Caki2 (cell line): ENCODE results near the gene C18orf63. TPM values are rescaled to one million over a fixed set of nuclear protein-coding genes. Genes with fewer than 3 reads are reported as not detected.

Experiments used
- DNase-seq: peaks from one replicate; pipeline ENCODE4 v3.0.0-alpha.2; 2015; ENCODE audit warnings: low read depth
- in situ Hi-C: cut with HindIII; loops from 2 replicates; pipeline ENCODE4 v1.10.0; 2016; ENCODE audit warnings: low sequenced_read_pairs, low pct_unique_long_range_greater_than_20kb, mixed read lengths
- total RNA-seq: library from RNA; depleted of rRNA; stranded (reverse); fragments of >200 nt; shearing (Covaris generic); gene quantifications from 2 replicates; pipeline ENCODE4 v1.2.3, GENCODE V29; 2014; ENCODE audit warnings: low replicate concordance; rRNA removed

Gene C18orf63
- not detected in 2 replicates for total RNA-seq

GRCh38 chr18:74315464-74316256 lies at the start of gene C18orf63:
Gene C18orf63, plus strand, starts transcription at chr18:74315839. Its CDS starts 2,027 bp downstream, at chr18:74317866.
- DNase-seq = no peak
- in situ Hi-C loops = no loop called here

DNA sequence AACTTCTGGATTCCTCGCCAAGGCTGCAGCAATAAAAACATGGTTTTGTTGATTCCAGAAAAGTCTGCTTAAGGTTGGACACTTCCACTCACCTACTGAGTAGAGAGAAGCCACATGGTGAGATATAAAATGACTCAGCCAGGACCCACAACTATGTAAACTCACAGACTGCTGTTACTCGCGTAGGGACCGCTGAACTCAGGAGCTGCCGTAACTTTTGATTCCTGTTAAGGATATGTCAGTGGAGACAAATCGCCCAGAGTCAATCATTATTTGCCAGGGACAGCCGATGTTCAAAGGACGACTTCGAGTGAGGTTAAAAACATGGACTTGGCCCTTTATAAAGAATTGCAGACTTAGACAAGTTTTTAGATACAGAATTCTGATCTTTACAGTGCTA lies 49.5 kb upstream of the C18orf63 start:
- DNase-seq = no peak
- in situ Hi-C loops = no loop called here

DNA sequence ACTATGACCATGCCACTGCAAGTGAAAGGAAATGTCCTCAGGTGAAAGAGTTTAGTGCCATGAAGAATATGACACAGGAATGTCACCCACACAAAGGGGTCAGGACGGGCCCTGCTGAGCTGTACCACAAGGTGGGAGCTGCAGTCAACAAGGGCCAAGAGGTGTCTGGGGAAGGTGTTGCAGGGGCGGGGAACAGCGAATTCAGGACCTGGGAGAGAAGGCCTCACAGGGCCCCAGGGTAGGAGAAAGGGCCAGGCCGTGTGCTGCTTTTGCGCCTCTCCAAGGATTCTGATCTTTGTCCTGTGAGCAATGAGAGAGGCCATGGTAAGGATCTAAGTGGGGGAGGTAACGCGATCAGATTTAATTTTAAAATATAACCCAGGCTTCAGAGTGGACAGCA lies 47.5 kb upstream of the C18orf63 start:
- in situ Hi-C loops = no loop called here

GRCh38 chr18:74268933-74269620 lies 46.6 kb upstream of the C18orf63 start:
- in situ Hi-C loops = no loop called here
- no peak for DNase-seq

More for the DNA sequence above, 47.5 kb upstream of the C18orf63 start:
- no peak for DNase-seq

DNA sequence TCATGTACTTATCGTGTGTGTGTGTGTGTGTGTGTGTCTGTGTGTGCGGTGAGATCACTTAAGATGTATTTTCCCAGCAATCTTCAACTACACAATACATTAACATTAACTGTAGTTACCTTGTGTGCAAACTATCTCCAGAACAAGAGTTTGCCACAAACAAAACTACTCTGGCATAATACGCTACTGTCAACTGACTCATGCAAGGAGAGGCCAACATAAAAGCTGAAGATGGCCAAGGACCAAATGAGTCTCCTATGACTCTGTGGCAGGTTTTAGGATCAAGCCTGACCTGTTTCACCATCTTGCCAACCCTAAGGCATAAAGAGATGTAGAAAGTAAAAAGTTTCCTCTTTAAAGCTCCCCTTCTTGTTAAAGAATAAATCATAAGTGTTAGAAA lies 44.0 kb upstream of the C18orf63 start:
- no peak for DNase-seq
- in situ Hi-C loops = no loop called here

- no peak for DNase-seq
- in situ Hi-C loops = no loop called here
These were observed 42.2 kb upstream of the C18orf63 start for GRCh38 chr18:74273394-74273793.

DNA sequence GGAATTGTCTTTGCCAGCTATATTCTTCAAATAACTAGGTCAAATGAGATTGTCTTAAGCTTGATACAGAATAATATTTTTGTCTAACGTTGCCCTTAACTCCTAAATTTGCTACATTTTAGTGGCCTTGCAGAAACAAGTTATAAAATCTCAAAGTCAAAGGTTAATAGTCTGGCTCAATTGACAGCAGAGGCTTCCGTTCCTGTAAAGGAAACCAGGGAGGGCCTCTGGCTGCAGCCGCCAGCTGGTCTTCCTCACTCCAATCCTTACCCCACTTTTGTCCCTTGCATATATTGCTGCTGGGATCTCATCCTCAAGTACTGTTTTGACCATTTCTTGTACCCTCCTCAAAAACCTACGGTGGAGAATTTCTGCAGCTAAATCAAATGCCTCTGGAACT lies 40.9 kb upstream of the C18orf63 start:
- DNase-seq = no peak
- in situ Hi-C loops = no loop called here

DNA sequence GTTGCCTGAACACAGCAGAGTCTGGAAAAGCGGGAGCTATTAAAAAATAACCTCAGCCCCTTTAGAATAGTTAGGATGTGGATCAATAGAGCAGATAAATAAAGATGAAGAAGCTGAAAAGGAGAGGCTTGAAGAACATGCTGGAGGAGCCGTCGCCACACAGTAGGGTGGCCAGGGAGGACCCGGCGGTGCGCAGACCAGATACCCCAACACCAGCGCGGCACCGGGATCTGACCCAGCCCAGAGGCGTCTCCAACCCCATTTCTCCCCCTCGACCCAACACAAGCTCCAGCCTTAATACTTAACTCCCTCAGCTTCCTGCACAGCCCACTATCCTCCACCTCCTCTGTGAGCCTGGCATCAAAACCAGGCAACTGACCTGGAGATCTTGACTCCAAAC lies 39.9 kb upstream of the C18orf63 start:
- no peak for DNase-seq
- in situ Hi-C loops = no loop called here

DNA sequence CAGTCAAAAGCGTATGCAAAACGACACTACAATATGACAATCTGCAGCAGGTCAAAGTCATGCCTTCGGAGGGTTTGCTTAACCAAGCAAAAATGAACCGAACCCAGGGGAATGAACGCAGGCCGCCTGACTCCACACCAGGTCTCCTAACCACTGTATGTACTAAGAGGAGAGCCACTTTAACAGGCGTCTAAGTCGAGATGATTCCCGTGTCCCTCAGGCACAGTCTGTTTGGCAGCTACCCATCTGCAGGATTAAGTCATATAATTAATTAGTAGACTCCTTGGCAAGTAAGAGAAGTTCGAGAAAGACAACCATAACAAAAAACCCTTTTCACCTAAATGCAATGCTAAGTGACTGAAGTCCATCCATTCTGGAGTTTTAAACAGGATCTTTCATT lies 39.0 kb upstream of the C18orf63 start:
- in situ Hi-C loops = no loop called here
- no peak for DNase-seq

GRCh38 chr18:74277296-74277695 lies 38.3 kb upstream of the C18orf63 start:
- in situ Hi-C loops = no loop called here
- no peak for DNase-seq

- in situ Hi-C loops = no loop called here
- DNase-seq = no peak
These were observed 37.6 kb upstream of the C18orf63 start for GRCh38 chr18:74278058-74278457.

GRCh38 chr18:74278983-74279382 lies 36.7 kb upstream of the C18orf63 start:
- in situ Hi-C loops = no loop called here

GRCh38 chr18:74281011-74281979 lies 34.3 kb upstream of the C18orf63 start:
- in situ Hi-C loops = no loop called here
- no peak for DNase-seq

More at GRCh38 chr18:74278983-74279382, 36.7 kb upstream of the C18orf63 start:
- DNase-seq = no peak

GRCh38 chr18:74281980-74282754 lies 33.5 kb upstream of the C18orf63 start:
- DNase-seq = no peak
- in situ Hi-C loops = no loop called here

DNA sequence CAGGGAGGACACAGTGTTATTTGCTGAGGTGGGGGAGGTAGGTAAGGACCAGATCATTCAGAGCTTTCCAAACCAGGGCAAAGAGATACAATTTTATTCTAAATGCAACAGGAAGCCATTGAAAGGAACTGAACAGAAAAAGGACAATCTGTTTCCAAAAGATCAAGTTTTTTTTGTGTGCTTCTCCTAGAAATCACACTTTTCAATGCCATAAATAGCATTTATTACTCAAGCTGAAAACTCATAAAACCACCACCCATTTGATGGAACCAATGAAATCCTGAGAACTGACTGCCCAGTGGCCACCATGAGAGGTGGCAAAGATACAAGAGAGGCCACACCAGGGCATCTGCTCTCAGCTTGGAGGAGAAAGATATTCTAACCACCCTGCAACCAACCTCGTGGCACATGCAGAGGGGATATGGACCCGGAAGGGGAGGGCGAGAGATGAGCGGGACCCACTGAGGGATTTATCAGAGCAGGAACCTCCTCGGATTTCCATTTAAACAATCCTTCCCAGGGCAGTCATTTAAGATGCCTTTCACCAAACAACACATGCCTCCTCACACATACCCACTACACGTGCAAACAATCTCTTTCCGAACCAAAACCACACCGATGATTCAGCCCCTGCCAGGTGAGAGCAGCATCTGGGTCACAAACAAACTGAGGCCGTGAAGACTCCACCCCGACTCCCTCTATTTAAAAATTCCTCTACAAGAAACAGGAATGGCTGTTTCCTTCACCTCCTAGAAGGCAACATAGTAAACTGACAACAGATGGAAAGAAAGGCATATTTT lies 32.7 kb upstream of the C18orf63 start:
- DNase-seq = no peak
- in situ Hi-C loops = no loop called here

DNA sequence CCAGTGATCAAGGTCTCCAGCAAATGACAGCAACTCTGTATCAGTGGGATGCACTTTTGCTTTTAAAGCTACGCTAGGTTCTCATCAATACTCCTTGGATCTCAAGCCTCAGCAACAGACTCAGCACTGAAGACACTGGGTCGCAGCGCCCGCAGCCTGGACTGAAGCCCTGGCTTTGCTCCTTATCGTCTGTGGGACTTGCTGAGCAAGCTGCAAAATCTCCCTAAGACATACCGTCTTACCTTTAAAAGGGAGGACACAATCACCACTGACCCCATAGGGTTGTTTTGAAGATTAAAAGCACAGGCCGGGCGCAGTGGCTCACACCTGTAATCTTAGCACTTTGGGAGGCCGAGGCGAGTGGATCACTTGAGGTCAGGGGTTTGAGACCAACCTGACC lies 32.0 kb upstream of the C18orf63 start:
- in situ Hi-C loops = no loop called here
- no peak for DNase-seq
